Epithelial cell of esophagus (primary cell): ENCODE results near the gene CACNA1A.
"Not testable (repeated sequence)": the region's sequence is repeated elsewhere in the genome, so short reads cannot be mapped to it uniquely, and the experiment has no call there.

Experiments
- DNase-seq: peaks from one replicate; pipeline ENCODE4 v3.0.0; 2010; ENCODE audit warnings: low read depth
- H3K4me3 ChIP-seq: 2 replicates; pipeline ENCODE4 v1.5.1; 2011; ENCODE audit warnings: mild to moderate bottlenecking, low read length, control low read depth
- TF ChIP-seq, protein P1 (sequence below): IDR thresholded peaks from 2 replicates; pipeline ENCODE4 v1.5.1; 2011; ENCODE audit warnings: low read depth, mild to moderate bottlenecking, low read length, control low read depth, inconsistent platforms; ENCODE audit not compliant: insufficient read depth; ENCODE audit errors: missing control alignments

CACNA1A gene

DNA sequence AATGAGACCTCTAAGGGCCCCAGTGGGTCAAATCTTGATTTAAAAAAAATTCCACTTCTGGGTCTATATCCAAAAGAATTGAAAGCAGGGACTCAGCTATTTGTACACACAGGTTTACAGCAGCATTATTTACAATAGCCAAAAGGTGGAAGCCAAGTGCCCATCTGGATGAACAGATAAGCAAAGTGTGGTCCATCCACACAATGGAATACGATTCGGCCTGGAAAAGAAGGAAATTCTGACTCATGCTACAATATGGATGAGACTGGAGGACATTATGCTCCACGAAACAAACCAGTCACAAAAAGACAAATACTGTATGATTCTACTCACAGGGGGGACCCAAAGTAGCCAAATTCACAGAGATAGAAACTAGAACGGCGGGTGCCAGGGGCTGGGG lies 76.7 kb downstream of the CACNA1A start:
- TF ChIP-seq, protein P1, sequence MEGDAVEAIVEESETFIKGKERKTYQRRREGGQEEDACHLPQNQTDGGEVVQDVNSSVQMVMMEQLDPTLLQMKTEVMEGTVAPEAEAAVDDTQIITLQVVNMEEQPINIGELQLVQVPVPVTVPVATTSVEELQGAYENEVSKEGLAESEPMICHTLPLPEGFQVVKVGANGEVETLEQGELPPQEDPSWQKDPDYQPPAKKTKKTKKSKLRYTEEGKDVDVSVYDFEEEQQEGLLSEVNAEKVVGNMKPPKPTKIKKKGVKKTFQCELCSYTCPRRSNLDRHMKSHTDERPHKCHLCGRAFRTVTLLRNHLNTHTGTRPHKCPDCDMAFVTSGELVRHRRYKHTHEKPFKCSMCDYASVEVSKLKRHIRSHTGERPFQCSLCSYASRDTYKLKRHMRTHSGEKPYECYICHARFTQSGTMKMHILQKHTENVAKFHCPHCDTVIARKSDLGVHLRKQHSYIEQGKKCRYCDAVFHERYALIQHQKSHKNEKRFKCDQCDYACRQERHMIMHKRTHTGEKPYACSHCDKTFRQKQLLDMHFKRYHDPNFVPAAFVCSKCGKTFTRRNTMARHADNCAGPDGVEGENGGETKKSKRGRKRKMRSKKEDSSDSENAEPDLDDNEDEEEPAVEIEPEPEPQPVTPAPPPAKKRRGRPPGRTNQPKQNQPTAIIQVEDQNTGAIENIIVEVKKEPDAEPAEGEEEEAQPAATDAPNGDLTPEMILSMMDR: no peak
- DNase-seq: no peak
- H3K4me3 ChIP-seq: no peak overlapping the region

- TF ChIP-seq, protein P1: peak; percentile 43
- H3K4me3 ChIP-seq: no peak overlapping the region
- peak; percentile 17 for DNase-seq
Observed at GRCh38 chr19:13428352-13428751, 77.9 kb downstream of the CACNA1A start.

DNA sequence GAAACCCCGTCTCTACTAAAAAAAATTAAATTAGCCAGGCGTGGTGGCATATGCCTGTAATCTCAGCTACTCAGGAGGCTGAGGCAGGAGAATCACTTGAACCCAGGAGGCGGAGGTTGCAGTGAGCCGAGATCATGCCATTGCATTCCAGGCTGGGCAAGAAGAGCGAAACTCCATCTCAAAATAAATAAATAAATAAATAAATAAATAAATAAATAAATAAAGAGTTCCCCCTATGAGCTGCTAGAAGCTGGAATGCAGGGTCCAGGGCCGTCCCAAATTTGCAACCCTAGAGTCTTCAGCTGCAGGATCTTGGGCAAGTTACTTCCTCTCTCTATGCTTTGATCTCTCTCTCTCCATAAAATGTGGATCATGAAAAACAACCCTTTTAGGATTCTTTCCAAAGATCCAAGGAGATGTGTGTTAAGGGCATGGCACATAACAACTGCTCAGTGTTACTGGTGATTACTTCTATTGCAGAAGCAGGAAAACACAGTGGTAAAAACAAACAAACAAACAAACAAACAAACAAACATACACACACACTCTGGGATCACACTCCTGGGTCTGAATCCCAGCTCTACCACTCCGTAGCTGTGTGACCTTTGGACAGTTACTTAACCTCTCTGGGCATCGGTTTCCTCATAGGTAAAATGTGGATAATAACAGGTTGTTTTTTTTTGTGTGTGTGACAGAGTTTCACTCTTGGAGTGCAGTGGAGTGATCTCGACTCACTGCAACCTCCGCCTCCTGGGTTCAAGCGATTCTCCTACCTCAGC lies 78.8 kb downstream of the CACNA1A start:
- TF ChIP-seq, protein P1: no peak
- DNase-seq: no peak
- H3K4me3 ChIP-seq: no peak overlapping the region

DNA sequence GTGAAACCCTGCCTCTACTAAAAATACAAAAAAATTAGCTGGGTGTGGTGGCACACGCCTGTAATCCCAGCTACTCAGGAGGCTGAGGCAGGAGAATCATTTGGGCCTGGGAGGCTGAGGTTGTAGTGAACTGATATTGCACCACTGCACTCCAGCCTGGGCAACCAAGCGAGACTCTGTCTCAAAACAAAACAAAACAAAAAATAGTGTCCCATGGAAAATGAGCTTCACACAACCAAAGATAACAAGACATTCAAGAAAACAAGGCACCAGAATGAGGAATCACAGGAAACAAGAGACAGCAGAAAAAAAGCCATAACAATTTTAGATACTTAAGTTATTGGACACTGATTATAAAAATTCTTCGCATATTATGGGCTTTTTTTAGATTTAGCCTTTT lies 80.4 kb downstream of the CACNA1A start:
- not testable (repeated sequence) for H3K4me3 ChIP-seq, DNase-seq

GRCh38 chr19:13425151-13425550 lies 81.1 kb downstream of the CACNA1A start:
- TF ChIP-seq, protein P1: no peak
- no peak overlapping the region for H3K4me3 ChIP-seq
- DNase-seq: no peak

GRCh38 chr19:13420780-13421179 lies 85.5 kb downstream of the CACNA1A start:
- no peak for DNase-seq
- H3K4me3 ChIP-seq: no peak overlapping the region
- TF ChIP-seq, protein P1: no peak

- TF ChIP-seq, protein P1: no peak
- H3K4me3 ChIP-seq: no peak overlapping the region
- DNase-seq: no peak
Observed at GRCh38 chr19:13417054-13417453, 89.2 kb downstream of the CACNA1A start.
